C4-2B (cell line): ENCODE measurements around the gene C1orf21.

ENCODE experiments used
- H3K27ac ChIP-seq: fragments of 450-650 bp; 2 replicates; pipeline ENCODE4 v1.5.1; 2017
- CTCF ChIP-seq: fragments of 450-650 bp; conservative IDR thresholded peaks from 2 replicates; pipeline ENCODE4 v1.5.1; 2017; ENCODE audit warnings: mild to moderate bottlenecking
- ZFX ChIP-seq: fragments of 450-650 bp; IDR thresholded peaks from 2 replicates; pipeline ENCODE4 v1.6.1; 2017

Gene C1orf21

DNA sequence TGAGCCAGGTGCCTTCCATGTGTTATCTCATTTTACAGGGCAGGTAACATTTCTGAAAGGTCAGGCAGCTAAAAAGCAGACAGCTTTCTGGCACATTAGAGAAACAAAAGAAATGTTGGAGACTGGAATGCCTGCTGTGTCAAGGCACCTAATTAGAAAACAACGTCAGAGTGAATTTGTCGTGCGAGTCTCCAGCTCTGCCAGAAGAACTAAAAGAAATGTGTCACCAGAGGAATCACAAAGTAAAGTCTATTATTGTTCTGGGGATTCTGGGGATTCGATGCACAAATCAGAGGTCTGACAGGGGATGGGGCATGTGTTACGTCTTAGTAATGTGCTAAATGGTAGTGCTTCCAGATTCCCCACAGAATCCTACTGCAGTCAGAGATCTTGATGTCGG lies 278.5 kb downstream of the C1orf21 start:
- TF ChIP-seq CTCF (no peak), ZFX (no peak)

DNA sequence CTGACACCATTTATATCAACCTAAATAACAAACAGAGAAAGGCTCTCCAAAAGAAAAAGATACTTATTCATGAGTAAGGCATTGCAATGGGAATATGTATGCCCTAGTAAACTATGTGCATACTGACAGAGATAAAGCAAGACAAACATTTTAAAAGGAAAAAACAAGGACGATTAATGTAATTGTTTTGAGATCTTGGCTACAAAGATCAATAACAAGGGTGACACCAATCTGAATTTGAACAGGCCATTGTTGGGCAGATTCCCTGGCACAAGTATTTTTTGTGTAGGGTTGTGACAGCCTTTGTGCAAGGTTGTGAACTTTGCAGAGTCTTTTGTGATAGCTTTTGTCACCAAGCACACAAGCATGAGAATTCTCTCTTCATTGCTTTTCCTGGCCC lies 282.6 kb downstream of the C1orf21 start:
- H3K27ac ChIP-seq: no peak overlapping the region
- TF ChIP-seq CTCF (no peak), ZFX (no peak)

More for the DNA sequence above, 278.5 kb downstream of the C1orf21 start:
- no peak overlapping the region for H3K27ac ChIP-seq

DNA sequence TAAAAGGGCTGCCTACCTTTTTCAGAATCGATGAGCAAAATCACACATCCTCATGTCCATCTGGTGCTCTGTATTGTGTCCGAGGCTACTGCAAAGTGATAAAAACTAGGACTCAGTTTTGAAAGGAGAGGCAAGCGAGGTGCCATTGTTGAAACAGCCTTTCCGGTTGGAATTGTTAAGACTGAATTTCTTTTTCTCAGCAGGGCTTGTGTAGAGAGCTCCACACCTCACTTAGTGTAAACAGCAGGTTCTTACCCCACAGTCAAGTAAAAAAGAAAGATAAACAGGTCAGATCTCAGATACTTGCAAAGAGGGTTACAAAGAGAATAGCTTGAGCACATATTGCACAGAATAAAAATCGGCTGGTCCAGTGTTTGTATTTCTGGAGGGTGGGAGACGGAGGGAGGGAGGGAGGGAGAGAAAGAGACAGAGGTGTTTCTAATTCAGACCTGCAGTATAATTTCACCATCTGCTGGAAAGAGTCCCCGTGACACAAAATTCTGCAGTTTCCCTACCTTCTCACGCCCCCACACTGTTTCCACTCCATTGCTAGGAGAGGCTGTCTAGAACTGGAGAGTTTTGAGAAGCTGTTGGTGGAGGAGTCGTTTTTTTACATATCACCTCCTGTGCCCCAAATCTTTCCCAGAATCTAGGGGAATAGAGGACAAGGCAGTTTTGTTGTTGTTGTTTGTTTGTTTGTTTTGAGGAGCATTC lies 285.3 kb downstream of the C1orf21 start:
- H3K27ac ChIP-seq: no peak overlapping the region
- TF ChIP-seq ZFX: no peak
- no peak for TF ChIP-seq CTCF

DNA sequence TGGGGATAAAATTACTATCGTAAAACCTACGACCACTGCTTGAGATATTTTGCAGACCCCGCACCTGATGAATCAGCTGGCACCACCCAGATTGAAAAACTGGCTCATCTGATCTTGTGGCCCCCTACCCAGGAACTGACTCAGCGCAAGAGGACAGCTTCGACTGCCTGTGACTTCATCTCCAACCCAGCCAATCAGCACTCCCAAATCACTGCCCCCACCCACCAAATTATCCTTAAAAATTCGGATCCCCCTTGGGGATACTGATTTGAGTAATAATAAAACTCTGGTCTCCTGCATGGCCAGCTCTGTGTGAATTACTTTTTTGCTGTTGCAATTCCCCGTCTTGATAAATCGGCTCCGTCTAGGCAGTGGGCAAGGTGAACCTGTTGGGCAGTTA lies 286.5 kb downstream of the C1orf21 start:
- TF ChIP-seq ZFX (no peak), CTCF (no peak)
- no peak overlapping the region for H3K27ac ChIP-seq

- H3K27ac ChIP-seq: no peak overlapping the region
- no peak for TF ChIP-seq ZFX
- no peak for TF ChIP-seq CTCF
Measured at GRCh38 chr1:184677344-184677743, 290.5 kb downstream of the C1orf21 start.
